ENCODE data around the gene DUSP18. TPM values are rescaled to one million over a fixed set of nuclear protein-coding genes. Genes with fewer than 3 reads are reported as not detected.

The DUSP18 gene
- total and polyA plus RNA-seq, 9 donors: 3.3 to 18.5 (median 5.7) TPM

DNA sequence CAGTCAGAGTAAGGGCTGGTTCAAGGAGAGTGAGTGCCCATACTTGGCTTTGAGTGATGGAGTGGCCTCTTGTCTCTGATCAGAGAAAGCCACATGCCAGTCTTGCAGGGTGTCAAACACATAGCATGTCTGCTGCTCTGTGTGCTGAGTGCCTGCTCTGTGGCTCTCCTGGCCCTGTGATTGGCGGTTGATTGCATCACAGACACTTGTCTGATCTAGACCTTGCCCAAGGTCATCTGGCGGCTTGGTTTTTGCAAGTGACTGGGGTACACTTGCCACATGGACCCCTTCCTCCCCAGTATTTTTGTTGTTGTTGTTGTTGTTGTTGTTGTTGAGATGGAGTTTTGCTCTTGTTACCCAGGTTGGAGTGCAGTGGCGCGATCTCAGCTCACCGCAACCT lies 37.3 kb upstream of the DUSP18 start:
- intact Hi-C loops (cut with DNase I): no loop called here
- H3K4me1 ChIP-seq (ENCODE audit: insufficient read depth): no peaks in the 10 kb centered on the region
- H3K27ac ChIP-seq: no peak overlapping the region
- no peak for DNase-seq
- TF ChIP-seq CTCF (IDR thresholded peaks at IDR 0.05) (no peak), POLR2A (IDR thresholded peaks at IDR 0.05) (no peak), EP300 (IDR thresholded peaks at IDR 0.05) (no peak)
- WGBS, 3 donors: 91 to 100% (median 95%) methylated on average over 5 of the region's 5 CpGs
- no peaks in the 10 kb centered on the region for H3K27me3 ChIP-seq
- H3K4me3 ChIP-seq: no peak overlapping the region
- H3K36me3 ChIP-seq: no peaks in the 10 kb centered on the region
- no peaks in the 10 kb centered on the region for H3K9me3 ChIP-seq

DNA sequence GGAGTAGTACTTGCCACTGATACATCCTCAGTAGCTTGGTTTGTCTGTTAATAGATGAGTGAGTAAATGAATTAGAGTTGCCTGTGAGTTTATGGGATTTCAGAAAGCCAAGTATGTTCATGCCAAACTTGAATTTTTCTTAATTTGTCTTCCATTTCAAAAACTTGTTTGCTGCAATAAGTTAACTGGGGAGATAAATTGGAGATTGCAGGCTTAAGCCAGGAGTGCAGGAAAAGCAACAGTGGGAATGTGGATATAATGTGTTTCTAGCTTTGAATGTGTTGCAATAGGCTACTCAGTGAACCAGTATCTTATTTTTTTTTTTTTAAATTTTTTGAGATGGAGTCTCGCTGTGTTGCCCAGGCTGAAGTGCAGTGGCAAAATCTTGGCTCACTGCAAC lies 35.2 kb upstream of the DUSP18 start:
- no peaks in the 10 kb centered on the region for H3K27me3 ChIP-seq
- WGBS, 3 donors: 94 to 100% (median 100%) methylated on average over 1 of the region's 1 CpG
- H3K9me3 ChIP-seq: no peaks in the 10 kb centered on the region
- no peaks in the 10 kb centered on the region for H3K36me3 ChIP-seq
- H3K4me3 ChIP-seq: no peak overlapping the region
- DNase-seq: no peak
- H3K27ac ChIP-seq: no peak overlapping the region
- no peak for TF ChIP-seq EP300 (IDR thresholded peaks at IDR 0.05)
- TF ChIP-seq CTCF (IDR thresholded peaks at IDR 0.05): no peak
- TF ChIP-seq POLR2A (IDR thresholded peaks at IDR 0.05): no peak
- intact Hi-C loops (cut with DNase I): no loop called here
- no peaks in the 10 kb centered on the region for H3K4me1 ChIP-seq (ENCODE audit: insufficient read depth)

- Histone ChIP-seq H3K4me3 (no peak overlapping the region), H3K36me3 (no peaks in the 10 kb centered on the region), H3K9me3 (no peaks in the 10 kb centered on the region), H3K27me3 (no peaks in the 10 kb centered on the region), H3K4me1 (ENCODE audit: insufficient read depth) (no peaks in the 10 kb centered on the region), H3K27ac (no peak overlapping the region)
- intact Hi-C loops (cut with DNase I): no loop called here
- WGBS, 3 donors: 87 to 95% (median 89%) methylated on average over 1 of the region's 1 CpG
- DNase-seq: no peak
- TF ChIP-seq CTCF (IDR thresholded peaks at IDR 0.05) (no peak), POLR2A (IDR thresholded peaks at IDR 0.05) (no peak)
Observed at GRCh38 chr22:30701872-30702271, 34.2 kb upstream of the DUSP18 start.

- H3K4me3 ChIP-seq: no peak overlapping the region
- H3K27me3 ChIP-seq: no peaks in the 10 kb centered on the region
- H3K9me3 ChIP-seq: no peaks in the 10 kb centered on the region
- no peak for TF ChIP-seq EP300 (IDR thresholded peaks at IDR 0.05)
- TF ChIP-seq POLR2A (IDR thresholded peaks at IDR 0.05): no peak
- no peak for TF ChIP-seq CTCF (IDR thresholded peaks at IDR 0.05)
- WGBS, 3 donors: 90 to 96% (median 95%) methylated on average over 7 of the region's 7 CpGs
- intact Hi-C loops (cut with DNase I): loop anchor here in 1 of 4 donors (10.0 kb wide), 1 partner anchor 63 kb away; the partner anchor contains the start of gene SLC35E4
- no peaks in the 10 kb centered on the region for H3K36me3 ChIP-seq
- no peak overlapping the region for H3K27ac ChIP-seq
- no peak for DNase-seq
- peaks cover 13% of the 10 kb centered on the region for H3K4me1 ChIP-seq (ENCODE audit: insufficient read depth)
Observed at GRCh38 chr22:30697975-30698374, 30.3 kb upstream of the DUSP18 start.

Data from ovary (tissue), 9 donors.